Measurements from ENCODE around the gene CDC42BPB.
"Not testable (repeated sequence)": the region's sequence is repeated elsewhere in the genome, so short reads cannot be mapped to it uniquely, and the experiment has no call there.

CDC42BPB gene

DNA sequence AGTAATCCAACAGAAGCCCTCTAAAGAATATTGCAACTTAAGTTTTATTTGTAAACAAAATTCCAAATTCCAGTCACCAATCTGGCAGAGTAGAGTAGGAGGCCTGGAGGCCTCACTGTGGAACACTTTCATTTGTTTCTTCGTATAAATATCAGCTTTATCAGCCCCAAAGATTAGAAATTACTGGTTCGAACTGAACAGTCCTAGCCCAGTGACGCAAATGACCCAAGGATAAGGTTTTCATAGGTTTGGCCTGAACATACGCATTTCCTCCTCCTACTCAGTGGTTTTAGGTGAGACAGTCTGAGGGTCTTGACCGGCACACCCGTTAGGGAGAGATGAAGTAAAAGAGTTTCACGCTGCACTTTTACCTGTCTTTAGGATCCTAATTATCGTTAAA is 1.7 kb downstream of the CDC42BPB start:
- Histone ChIP-seq H3K9ac (ENCODE audit: low read length) (no peak overlapping the region), H3K79me2 (ENCODE audit: low read length) (no peaks in the 10 kb centered on the region)

DNA sequence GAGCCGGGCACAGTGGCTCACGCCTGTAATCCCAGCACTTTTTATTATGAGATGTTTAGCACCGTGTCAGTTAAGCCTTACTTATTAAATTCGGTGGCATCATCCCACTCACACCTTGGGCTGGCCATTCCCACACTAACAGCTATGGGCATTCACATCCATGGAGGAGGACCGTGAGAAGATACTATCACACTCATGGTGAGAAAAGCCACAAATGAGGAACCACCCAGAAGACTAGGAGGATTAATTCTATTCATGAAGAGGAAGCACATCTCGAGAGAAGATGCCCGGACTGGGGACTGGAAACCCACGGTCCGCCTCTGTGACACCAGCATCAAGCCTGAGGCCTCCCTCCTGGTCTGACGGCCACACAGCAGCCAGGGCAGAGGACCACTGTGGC is 4.9 kb downstream of the CDC42BPB start:
- peaks cover 20% of the 10 kb centered on the region for H3K27me3 ChIP-seq (ENCODE audit: low read depth, low read length)

More for the DNA sequence above, 1.7 kb downstream of the CDC42BPB start:
- no peak overlapping the region for H3K27ac ChIP-seq (ENCODE audit: low read length)
- H3K27me3 ChIP-seq (ENCODE audit: low read depth, low read length): peaks cover 21% of the 10 kb centered on the region
- H3K4me2 ChIP-seq (ENCODE audit: low read length): no peak overlapping the region
- no peaks in the 10 kb centered on the region for H3K36me3 ChIP-seq (replicated peaks; ENCODE audit: low read depth, low read length)
- no peak overlapping the region for H2AFZ ChIP-seq (ENCODE audit: low read depth, low read length)
- H3K4me3 ChIP-seq (ENCODE audit: low read length): no peak overlapping the region
- H3K9me3 ChIP-seq (ENCODE audit: insufficient read depth, low read length): no peaks in the 10 kb centered on the region
- H4K20me1 ChIP-seq (ENCODE audit: insufficient read depth, low read length): no peaks in the 10 kb centered on the region
- no peaks in the 10 kb centered on the region for H3K4me1 ChIP-seq (ENCODE audit: low read length)
- TF ChIP-seq EZH2phosphoT487 (IDR thresholded peaks at IDR 0.05; ENCODE audit: low read depth): no peak
- TF ChIP-seq, protein P1, sequence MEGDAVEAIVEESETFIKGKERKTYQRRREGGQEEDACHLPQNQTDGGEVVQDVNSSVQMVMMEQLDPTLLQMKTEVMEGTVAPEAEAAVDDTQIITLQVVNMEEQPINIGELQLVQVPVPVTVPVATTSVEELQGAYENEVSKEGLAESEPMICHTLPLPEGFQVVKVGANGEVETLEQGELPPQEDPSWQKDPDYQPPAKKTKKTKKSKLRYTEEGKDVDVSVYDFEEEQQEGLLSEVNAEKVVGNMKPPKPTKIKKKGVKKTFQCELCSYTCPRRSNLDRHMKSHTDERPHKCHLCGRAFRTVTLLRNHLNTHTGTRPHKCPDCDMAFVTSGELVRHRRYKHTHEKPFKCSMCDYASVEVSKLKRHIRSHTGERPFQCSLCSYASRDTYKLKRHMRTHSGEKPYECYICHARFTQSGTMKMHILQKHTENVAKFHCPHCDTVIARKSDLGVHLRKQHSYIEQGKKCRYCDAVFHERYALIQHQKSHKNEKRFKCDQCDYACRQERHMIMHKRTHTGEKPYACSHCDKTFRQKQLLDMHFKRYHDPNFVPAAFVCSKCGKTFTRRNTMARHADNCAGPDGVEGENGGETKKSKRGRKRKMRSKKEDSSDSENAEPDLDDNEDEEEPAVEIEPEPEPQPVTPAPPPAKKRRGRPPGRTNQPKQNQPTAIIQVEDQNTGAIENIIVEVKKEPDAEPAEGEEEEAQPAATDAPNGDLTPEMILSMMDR (IDR thresholded peaks at IDR 0.05; ENCODE audit: low read depth, low read length): no peak

DNA sequence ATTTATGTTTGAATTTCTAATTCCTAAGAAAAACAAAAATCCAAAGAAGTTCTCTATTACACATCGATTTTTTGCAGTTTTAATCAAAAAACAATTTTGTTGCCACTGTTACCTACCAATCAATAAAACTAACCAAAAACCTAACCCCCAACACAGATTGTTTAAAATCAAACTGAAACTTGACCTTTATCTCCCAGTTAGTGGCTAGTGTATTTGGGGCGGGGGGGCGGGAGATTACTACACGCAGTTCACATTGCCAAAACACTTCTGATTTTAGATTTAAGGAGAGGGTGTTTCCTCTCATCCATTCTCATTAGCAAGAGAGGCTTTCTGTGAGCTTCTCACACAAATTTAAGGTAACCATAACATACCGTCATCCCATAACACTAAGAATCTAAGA is 6.4 kb downstream of the CDC42BPB start:
- TF ChIP-seq EZH2phosphoT487 (IDR thresholded peaks at IDR 0.05; ENCODE audit: low read depth): no peak
- TF ChIP-seq, protein P1 (IDR thresholded peaks at IDR 0.05; ENCODE audit: low read depth, low read length): no peak
- H3K4me3 ChIP-seq (ENCODE audit: low read length): no peak overlapping the region
- no peaks in the 10 kb centered on the region for H3K79me2 ChIP-seq (ENCODE audit: low read length)
- H3K27ac ChIP-seq (ENCODE audit: low read length): no peak overlapping the region
- no peaks in the 10 kb centered on the region for H3K36me3 ChIP-seq (replicated peaks; ENCODE audit: low read depth, low read length)
- no peaks in the 10 kb centered on the region for H4K20me1 ChIP-seq (ENCODE audit: insufficient read depth, low read length)
- H3K4me2 ChIP-seq (ENCODE audit: low read length): no peak overlapping the region
- no peak overlapping the region for H3K9ac ChIP-seq (ENCODE audit: low read length)
- peaks cover 5% of the 10 kb centered on the region for H3K4me1 ChIP-seq (ENCODE audit: low read length)
- H3K9me3 ChIP-seq (ENCODE audit: insufficient read depth, low read length): no peaks in the 10 kb centered on the region
- peaks cover 24% of the 10 kb centered on the region for H3K27me3 ChIP-seq (ENCODE audit: low read depth, low read length)
- no peak overlapping the region for H2AFZ ChIP-seq (ENCODE audit: low read depth, low read length)

More for the DNA sequence above, 4.9 kb downstream of the CDC42BPB start:
- Histone ChIP-seq H3K9me3 (ENCODE audit: insufficient read depth, low read length) (no peaks in the 10 kb centered on the region), H3K36me3 (replicated peaks; ENCODE audit: low read depth, low read length) (no peaks in the 10 kb centered on the region), H4K20me1 (ENCODE audit: insufficient read depth, low read length) (no peaks in the 10 kb centered on the region), H2AFZ (ENCODE audit: low read depth, low read length) (no peak overlapping the region), H3K4me2 (ENCODE audit: low read length) (no peak overlapping the region), H3K27ac (ENCODE audit: low read length) (no peak overlapping the region), H3K9ac (ENCODE audit: low read length) (no peak overlapping the region), H3K4me1 (ENCODE audit: low read length) (no peaks in the 10 kb centered on the region), H3K79me2 (ENCODE audit: low read length) (no peaks in the 10 kb centered on the region), H3K4me3 (ENCODE audit: low read length) (no peak overlapping the region)
- no peak for TF ChIP-seq EZH2phosphoT487 (IDR thresholded peaks at IDR 0.05; ENCODE audit: low read depth)
- TF ChIP-seq, protein P1 (IDR thresholded peaks at IDR 0.05; ENCODE audit: low read depth, low read length): no peak

DNA sequence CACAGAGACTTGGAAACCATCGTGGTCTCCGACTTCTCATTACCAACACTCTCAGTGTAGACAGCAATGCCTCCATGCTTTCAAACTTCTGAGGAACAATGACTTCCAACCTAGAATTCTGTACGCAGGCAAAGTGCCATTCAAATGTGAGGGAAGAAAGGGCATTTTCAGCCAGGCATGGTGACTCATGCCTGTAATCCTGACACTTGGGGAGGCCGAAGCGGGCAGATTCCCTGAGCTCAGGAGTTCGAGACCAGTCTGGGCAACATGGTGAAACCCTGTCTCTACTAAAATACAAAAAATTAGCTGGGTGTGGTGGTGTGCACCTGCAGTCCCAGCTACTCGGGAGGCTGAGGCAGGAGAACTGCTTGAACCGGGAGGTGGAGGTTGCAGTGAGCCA is 9.9 kb downstream of the CDC42BPB start:
- peaks cover 28% of the 10 kb centered on the region for H3K27me3 ChIP-seq (ENCODE audit: low read depth, low read length)
- not testable (repeated sequence) for H3K4me2 ChIP-seq (ENCODE audit: low read length); H3K79me2 ChIP-seq (ENCODE audit: low read length); H3K36me3 ChIP-seq (replicated peaks; ENCODE audit: low read depth, low read length); H3K9ac ChIP-seq (ENCODE audit: low read length); H3K9me3 ChIP-seq (ENCODE audit: insufficient read depth, low read length); H2AFZ ChIP-seq (ENCODE audit: low read depth, low read length); H4K20me1 ChIP-seq (ENCODE audit: insufficient read depth, low read length); H3K27ac ChIP-seq (ENCODE audit: low read length); H3K4me3 ChIP-seq (ENCODE audit: low read length)
- peaks cover 15% of the 10 kb centered on the region for H3K4me1 ChIP-seq (ENCODE audit: low read length)

Data from OCI-LY3 (cell line).